Epithelial cell of esophagus (primary cell): ENCODE measurements around the gene SCYGR6.

Experiments
- DNase-seq: peaks from one replicate; pipeline ENCODE4 v3.0.0; 2010; ENCODE audit warnings: low read depth
- H3K4me3 ChIP-seq: 2 replicates; pipeline ENCODE4 v1.5.1; 2011; ENCODE audit warnings: mild to moderate bottlenecking, low read length, control low read depth
- TF ChIP-seq, protein P1 (sequence below): IDR thresholded peaks from 2 replicates; pipeline ENCODE4 v1.5.1; 2011; ENCODE audit warnings: low read depth, mild to moderate bottlenecking, low read length, control low read depth, inconsistent platforms; ENCODE audit not compliant: insufficient read depth; ENCODE audit errors: missing control alignments

The SCYGR6 gene

DNA sequence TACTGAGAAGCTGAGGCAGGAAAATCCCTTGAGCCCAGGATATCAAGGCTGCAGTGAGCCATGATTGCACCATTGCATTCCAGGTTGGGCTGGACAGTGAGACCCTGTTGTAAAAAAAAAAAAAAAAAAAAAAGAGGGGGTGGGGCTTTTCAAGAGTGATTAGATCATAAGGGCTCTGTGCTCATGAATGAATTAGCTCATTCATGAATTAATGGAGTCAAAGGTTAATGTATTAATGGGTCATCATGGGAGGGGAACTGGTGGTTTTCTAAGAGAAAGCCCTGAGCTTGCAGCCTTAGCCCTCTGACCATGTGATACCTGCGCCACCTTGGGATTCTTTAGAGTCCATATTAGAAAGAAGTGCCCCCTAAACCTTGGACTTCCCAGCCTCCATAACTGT lies 11.3 kb downstream of the SCYGR6 start:
- DNase-seq, result no peak
- TF ChIP-seq, protein P1, sequence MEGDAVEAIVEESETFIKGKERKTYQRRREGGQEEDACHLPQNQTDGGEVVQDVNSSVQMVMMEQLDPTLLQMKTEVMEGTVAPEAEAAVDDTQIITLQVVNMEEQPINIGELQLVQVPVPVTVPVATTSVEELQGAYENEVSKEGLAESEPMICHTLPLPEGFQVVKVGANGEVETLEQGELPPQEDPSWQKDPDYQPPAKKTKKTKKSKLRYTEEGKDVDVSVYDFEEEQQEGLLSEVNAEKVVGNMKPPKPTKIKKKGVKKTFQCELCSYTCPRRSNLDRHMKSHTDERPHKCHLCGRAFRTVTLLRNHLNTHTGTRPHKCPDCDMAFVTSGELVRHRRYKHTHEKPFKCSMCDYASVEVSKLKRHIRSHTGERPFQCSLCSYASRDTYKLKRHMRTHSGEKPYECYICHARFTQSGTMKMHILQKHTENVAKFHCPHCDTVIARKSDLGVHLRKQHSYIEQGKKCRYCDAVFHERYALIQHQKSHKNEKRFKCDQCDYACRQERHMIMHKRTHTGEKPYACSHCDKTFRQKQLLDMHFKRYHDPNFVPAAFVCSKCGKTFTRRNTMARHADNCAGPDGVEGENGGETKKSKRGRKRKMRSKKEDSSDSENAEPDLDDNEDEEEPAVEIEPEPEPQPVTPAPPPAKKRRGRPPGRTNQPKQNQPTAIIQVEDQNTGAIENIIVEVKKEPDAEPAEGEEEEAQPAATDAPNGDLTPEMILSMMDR, result no peak
- H3K4me3 ChIP-seq, result no peak overlapping the region

DNA sequence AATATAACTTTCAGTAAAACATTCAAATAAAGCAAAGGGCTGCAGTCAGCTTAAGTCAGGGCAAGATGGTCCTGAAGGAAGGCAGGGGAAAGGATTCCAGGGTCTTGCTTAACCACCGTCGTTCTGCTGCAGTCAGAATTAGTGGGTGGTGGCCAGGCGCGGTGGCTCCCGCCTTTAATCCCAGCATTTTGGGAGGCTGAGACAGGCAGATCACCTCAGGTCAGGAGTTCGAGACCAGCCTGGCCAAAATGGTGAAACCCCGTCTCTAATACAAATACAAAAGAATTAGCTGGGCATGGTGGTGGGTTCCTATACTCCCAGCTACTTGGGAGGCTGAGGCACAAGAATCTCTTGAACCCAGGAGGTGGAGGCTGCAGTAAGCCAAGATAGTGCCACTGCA lies 13.6 kb downstream of the SCYGR6 start:
- H3K4me3 ChIP-seq, result no peak overlapping the region
- TF ChIP-seq, protein P1, result no peak
- DNase-seq, result no peak

DNA sequence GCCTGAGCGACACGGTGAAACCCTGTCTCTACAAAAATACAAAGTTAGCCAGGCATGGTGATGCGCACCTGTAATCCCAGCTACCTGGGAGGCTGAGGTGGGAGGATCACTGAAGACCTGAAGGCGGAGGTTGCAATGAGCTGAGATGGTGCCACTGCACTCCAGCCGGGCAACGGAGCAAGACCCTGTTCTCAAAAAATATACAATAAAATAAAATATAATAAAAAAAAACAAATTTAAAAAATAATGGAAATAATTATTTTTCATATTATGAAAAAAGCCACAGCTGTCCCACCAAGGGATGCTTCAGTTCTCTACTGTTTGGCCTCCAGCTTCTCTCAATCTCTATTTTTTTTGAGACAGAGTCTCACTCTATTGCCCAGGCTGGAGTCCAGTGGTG lies 17.2 kb downstream of the SCYGR6 start:
- TF ChIP-seq, protein P1, result no peak
- H3K4me3 ChIP-seq, result no peak overlapping the region
- no peak for DNase-seq

DNA sequence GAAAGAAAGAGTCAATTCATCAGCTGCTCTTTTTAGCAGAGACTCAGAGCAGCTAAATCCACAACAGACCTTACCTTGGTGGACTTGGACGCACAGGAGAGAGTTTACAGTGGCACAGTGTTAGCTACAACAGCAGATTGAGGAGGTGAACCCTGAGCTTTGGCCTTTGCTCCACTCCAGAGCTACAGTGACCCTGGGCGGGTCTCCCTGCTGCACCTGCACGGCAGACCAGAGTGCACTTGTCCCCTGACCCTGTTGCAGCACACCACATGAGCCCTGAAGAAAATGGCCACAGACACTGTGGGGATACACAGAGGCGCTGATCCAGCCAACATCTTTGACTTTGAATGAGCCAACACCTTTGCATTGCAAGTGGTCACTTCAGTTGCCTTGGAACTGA lies 17.7 kb downstream of the SCYGR6 start:
- DNase-seq, result no peak
- TF ChIP-seq, protein P1, result no peak
- no peak overlapping the region for H3K4me3 ChIP-seq

DNA sequence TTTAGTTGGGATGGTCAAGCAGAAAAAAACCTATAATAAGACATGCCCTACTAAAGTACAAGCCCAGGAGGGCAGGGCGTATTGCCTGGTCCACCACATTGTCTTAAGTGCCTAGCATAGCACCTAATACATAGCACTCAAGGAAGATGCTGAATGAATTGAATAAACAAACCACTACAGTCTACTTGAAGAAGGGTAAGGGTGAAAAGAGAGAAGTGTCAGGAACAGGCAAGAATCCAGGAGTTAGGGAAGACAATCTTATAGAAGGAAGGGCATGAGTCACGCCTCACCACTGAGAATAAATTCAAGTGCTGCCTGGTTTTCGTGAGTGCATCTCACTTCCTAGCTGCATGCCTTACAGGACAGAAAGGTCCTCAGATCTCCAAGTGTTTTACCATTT lies 20.6 kb downstream of the SCYGR6 start:
- TF ChIP-seq, protein P1, result no peak
- H3K4me3 ChIP-seq, result no peak overlapping the region
- peak; percentile 73 for DNase-seq

DNA sequence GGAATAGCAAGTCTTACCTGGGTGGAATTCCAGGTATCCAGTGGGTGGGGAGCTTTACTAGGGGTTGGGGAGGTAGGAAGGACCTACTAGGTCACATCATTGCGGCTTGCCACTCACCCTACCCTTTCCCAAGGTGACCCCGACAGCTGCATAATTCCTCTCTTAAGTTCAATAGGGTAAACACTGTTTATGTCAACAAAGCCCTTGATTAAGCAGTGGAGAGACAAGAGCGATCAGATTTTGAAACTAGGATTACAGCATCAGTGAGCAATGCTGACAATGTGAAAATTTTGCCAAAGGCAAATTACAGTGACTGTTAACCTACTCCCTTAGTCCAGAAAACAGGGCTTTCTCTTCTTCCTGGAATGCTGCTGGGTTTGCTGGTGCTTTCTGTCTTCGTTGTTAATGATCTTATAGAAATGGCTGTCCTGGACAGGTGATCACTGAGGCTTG lies 21.3 kb downstream of the SCYGR6 start:
- TF ChIP-seq, protein P1, result no peak
- no peak overlapping the region for H3K4me3 ChIP-seq
- DNase-seq, result peak; percentile 91

DNA sequence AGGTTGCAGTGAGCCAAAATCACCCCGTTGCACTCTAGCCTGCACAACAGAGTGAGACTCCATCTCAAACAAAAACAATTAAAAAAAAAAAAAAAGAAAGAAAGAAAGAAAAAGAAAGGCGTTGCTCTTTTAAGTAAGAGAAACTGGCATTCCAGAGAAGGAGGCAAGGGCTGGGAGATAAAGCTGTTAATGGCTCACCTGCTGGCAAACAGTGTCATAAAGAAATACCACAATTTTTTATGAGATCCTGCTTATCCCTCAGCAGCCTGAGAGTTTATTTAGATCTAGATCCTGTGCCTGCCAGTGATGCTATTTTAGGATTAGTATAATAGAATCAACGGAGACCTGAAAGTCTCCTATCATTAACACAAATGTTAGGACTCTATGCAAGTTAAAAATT lies 23.0 kb downstream of the SCYGR6 start:
- no peak for DNase-seq
- TF ChIP-seq, protein P1, result no peak
- no peak overlapping the region for H3K4me3 ChIP-seq
